ENCODE data around the gene SSBP2.

GRCh38 chr5:81545911-81546310 lies 205.0 kb downstream of the SSBP2 start:
- TF ChIP-seq EP300 (IDR thresholded peaks at IDR 0.05) (no peak), CTCF (IDR thresholded peaks at IDR 0.05) (no peak), POLR2AphosphoS5 (IDR thresholded peaks at IDR 0.05) (no peak), POLR2A (IDR thresholded peaks at IDR 0.05) (no peak)
